Thyroid gland (tissue), 4 donors: ENCODE measurements around the gene PLD6.

Source experiments
- POLR2A ChIP-seq, 2 donors: fragments of 450-650 bp; IDR thresholded peaks; one replicate each; pipeline ENCODE4 v1.6.1; 2017; ENCODE audit warnings: antibody characterized with exemption in 2 of 2, mild to moderate bottlenecking in 2 of 2, moderate library complexity in 1 of 2
- TF ChIP-seq, protein P1 (sequence below), 6 experiments: fragments of 200-600 bp in 3 of 6; fragments of 450-650 bp in 3 of 6; sonication (generic) in 3 of 6; IDR thresholded peaks; one replicate each; pipeline ENCODE4 v1.5.1; 2016 to 2019; ENCODE audit warnings: antibody characterized with exemption in 6 of 6, mild to moderate bottlenecking in 2 of 6, inconsistent platforms in 1 of 6, moderate library complexity in 1 of 6

DNA sequence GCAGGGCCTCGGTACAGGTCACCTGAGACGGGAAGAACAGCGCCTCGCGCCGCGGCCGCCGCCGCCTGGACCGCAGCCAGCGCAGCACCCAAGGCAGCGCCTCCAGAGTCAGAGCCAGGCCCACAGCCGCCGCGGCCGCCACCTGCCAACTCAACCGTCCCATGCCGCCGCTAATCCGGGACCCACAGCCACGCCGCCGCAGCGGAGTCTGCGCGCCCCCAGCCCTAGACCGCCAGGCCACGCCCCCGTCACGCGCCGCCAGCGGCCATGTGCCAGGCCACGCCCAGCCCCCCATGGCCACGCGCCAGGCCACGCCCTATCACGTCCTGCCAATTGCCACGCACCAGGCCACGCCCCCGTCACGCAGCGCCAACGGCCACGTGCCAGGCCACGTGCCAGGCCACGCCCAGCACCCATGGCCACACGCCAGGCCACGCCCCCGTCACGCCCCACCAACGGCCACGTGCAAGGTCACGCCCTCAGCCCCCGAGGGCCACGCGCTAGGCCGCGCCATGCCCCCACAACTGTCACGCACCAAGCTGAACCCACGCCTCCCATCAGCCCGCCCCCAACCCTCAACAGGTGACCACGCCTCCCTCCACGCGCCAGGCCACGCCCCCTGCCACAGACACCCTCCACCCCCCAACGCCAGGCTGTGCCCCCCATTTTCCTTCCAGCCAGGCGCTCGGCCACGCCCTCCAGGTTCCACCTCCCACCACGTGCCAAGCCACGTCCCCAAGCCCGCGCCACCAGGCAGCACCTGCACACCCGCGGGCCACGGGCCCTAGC lies at the start of gene PLD6:
- TF ChIP-seq, protein P1, sequence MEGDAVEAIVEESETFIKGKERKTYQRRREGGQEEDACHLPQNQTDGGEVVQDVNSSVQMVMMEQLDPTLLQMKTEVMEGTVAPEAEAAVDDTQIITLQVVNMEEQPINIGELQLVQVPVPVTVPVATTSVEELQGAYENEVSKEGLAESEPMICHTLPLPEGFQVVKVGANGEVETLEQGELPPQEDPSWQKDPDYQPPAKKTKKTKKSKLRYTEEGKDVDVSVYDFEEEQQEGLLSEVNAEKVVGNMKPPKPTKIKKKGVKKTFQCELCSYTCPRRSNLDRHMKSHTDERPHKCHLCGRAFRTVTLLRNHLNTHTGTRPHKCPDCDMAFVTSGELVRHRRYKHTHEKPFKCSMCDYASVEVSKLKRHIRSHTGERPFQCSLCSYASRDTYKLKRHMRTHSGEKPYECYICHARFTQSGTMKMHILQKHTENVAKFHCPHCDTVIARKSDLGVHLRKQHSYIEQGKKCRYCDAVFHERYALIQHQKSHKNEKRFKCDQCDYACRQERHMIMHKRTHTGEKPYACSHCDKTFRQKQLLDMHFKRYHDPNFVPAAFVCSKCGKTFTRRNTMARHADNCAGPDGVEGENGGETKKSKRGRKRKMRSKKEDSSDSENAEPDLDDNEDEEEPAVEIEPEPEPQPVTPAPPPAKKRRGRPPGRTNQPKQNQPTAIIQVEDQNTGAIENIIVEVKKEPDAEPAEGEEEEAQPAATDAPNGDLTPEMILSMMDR (IDR thresholded peaks at IDR 0.05): peak in 1 of 6 experiments; percentile 2
- peak in 1 of 2 donors; percentile 44 for TF ChIP-seq POLR2A (IDR thresholded peaks at IDR 0.05)
